Measurements from ENCODE around the gene TINAGL1. TPM values are rescaled to one million over a fixed set of nuclear protein-coding genes. Genes with fewer than 3 reads are reported as not detected.

Gene TINAGL1
- total and polyA plus RNA-seq, 2 of the 13 experiments (the other 11 are each of a cell fraction or from before 2014, with no cell fraction given), result 24.7 to 76.8 TPM

- TF ChIP-seq ZNF674 (CRISPR knock-in tag; IDR thresholded peaks at IDR 0.05; ENCODE audit: low read depth) (no peak), FOXM1 (CRISPR knock-in tag; IDR thresholded peaks at IDR 0.05) (no peak), ZC3H4 (CRISPR knock-in tag; IDR thresholded peaks at IDR 0.05; ENCODE audit: borderline replicate concordance) (no peak), ZNF44 (CRISPR knock-in tag; IDR thresholded peaks at IDR 0.05) (no peak), ZSCAN21 (CRISPR knock-in tag; IDR thresholded peaks at IDR 0.05; ENCODE audit: borderline replicate concordance) (no peak; the same call in 1 of the 2 replicates), ZMAT5 (CRISPR knock-in tag; IDR thresholded peaks at IDR 0.05; ENCODE audit: borderline replicate concordance, low read depth) (no peak), POLR2G (IDR thresholded peaks at IDR 0.05; ENCODE audit: low read depth, low read length) (no peak), MTA1 (CRISPR knock-in tag; IDR thresholded peaks at IDR 0.05; ENCODE audit: borderline replicate concordance) (no peak), ZNF30 (CRISPR knock-in tag; IDR thresholded peaks at IDR 0.05) (no peak), ZNF567 (CRISPR knock-in tag; IDR thresholded peaks at IDR 0.05; ENCODE audit: borderline replicate concordance) (no peak), ESRRA (CRISPR knock-in tag; IDR thresholded peaks at IDR 0.05; ENCODE audit: low read depth) (no peak), RFX5 (IDR thresholded peaks at IDR 0.05; ENCODE audit: low read depth, low read length) (no peak), CHD4 (IDR thresholded peaks at IDR 0.05; ENCODE audit: borderline replicate concordance, low read length) (no peak), CENPBD1 (CRISPR knock-in tag; IDR thresholded peaks at IDR 0.05; ENCODE audit: borderline replicate concordance, low read depth) (no peak), ELK4 (CRISPR knock-in tag; IDR thresholded peaks at IDR 0.05; ENCODE audit: borderline replicate concordance) (no peak), CAMTA2 (CRISPR knock-in tag; IDR thresholded peaks at IDR 0.05; ENCODE audit: borderline replicate concordance) (no peak), GPN1 (CRISPR knock-in tag; IDR thresholded peaks at IDR 0.05; ENCODE audit: borderline replicate concordance) (no peak), MAZ (IDR thresholded peaks at IDR 0.05; ENCODE audit: borderline replicate concordance, low read depth, low read length) (no peak), MAZ (CRISPR knock-in tag; IDR thresholded peaks at IDR 0.05; ENCODE audit: low read depth) (0 out of 2 replicates have a peak, but pooled peaks have one; percentile 32), ZNF3 (CRISPR knock-in tag; IDR thresholded peaks at IDR 0.05) (peak; percentile 98), RORA (CRISPR knock-in tag; IDR thresholded peaks at IDR 0.05) (no peak), E2F5 (CRISPR knock-in tag; conservative IDR thresholded peaks at IDR 0.05) (no peak), ZNF296 (CRISPR knock-in tag; conservative IDR thresholded peaks at IDR 0.05) (no peak), TEF (CRISPR knock-in tag; IDR thresholded peaks at IDR 0.05) (no peak), DDIT3 (CRISPR knock-in tag; IDR thresholded peaks at IDR 0.05) (no peak), SNAI1 (CRISPR knock-in tag; IDR thresholded peaks at IDR 0.05; ENCODE audit: borderline replicate concordance) (no peak), PHF8 (CRISPR knock-in tag; IDR thresholded peaks at IDR 0.05) (no peak), ZNF792 (CRISPR knock-in tag; IDR thresholded peaks at IDR 0.05) (peak; percentile 51; the same call in 1 of the 2 replicates)
These were observed 3.8 kb upstream of the TINAGL1 start (continued) for GRCh38 chr1:31572323-31573104.

Measured in HepG2 (cell line).